ENCODE data around the gene CEP85L.

GRCh38 chr6:118500130-118501015, 151.0 kb downstream of the CEP85L start:
- TF ChIP-seq, protein P1, sequence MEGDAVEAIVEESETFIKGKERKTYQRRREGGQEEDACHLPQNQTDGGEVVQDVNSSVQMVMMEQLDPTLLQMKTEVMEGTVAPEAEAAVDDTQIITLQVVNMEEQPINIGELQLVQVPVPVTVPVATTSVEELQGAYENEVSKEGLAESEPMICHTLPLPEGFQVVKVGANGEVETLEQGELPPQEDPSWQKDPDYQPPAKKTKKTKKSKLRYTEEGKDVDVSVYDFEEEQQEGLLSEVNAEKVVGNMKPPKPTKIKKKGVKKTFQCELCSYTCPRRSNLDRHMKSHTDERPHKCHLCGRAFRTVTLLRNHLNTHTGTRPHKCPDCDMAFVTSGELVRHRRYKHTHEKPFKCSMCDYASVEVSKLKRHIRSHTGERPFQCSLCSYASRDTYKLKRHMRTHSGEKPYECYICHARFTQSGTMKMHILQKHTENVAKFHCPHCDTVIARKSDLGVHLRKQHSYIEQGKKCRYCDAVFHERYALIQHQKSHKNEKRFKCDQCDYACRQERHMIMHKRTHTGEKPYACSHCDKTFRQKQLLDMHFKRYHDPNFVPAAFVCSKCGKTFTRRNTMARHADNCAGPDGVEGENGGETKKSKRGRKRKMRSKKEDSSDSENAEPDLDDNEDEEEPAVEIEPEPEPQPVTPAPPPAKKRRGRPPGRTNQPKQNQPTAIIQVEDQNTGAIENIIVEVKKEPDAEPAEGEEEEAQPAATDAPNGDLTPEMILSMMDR (IDR thresholded peaks at IDR 0.05), result no peak
- TF ChIP-seq POLR2A (IDR thresholded peaks at IDR 0.05; ENCODE audit: low read depth) (no peak), POLR2AphosphoS5 (IDR thresholded peaks at IDR 0.05) (no peak), EP300 (IDR thresholded peaks at IDR 0.05) (no peak)
